ENCODE results near the gene TAOK1.

TAOK1 gene

DNA sequence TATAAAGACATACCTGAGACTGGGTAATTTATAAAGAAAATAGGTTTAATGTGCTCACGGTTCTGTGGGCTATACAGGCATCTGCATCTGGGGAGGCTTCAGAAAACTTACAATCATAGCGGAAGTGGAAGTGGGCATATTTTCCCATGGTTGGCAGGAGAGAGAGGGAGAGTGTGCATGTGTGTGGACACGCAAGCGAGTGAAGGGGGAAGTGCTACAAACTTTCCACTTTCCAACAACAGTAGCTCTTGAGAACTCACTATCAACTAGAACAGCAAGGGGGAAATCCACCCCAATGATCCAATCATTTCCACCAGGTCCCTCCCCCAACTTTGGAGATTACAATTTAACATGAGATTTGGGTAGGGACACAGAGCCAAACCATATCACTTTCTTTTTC lies 11.1 kb downstream of the TAOK1 start:
- peaks cover 5% of the 10 kb centered on the region; the same call in 1 of the 2 replicates for H4K20me1 ChIP-seq (ENCODE audit: control insufficient read depth, insufficient read depth, low read depth, low read length)
- H3K9me2 ChIP-seq (replicated peaks; ENCODE audit: control insufficient read depth, low read length): no peaks in the 10 kb centered on the region
- peaks cover 4% of the 10 kb centered on the region; the same call in 1 of the 2 replicates for H3F3A ChIP-seq (ENCODE audit: control insufficient read depth, insufficient read depth)
- H3K36me3 ChIP-seq (ENCODE audit: control insufficient read depth, low read length): peaks cover 64% of the 10 kb centered on the region
- H3K4me3 ChIP-seq (ENCODE audit: low read length): no peak overlapping the region
- H3K27me3 ChIP-seq (ENCODE audit: control insufficient read depth, low read length): no peaks in the 10 kb centered on the region
- TF ChIP-seq, protein P1, sequence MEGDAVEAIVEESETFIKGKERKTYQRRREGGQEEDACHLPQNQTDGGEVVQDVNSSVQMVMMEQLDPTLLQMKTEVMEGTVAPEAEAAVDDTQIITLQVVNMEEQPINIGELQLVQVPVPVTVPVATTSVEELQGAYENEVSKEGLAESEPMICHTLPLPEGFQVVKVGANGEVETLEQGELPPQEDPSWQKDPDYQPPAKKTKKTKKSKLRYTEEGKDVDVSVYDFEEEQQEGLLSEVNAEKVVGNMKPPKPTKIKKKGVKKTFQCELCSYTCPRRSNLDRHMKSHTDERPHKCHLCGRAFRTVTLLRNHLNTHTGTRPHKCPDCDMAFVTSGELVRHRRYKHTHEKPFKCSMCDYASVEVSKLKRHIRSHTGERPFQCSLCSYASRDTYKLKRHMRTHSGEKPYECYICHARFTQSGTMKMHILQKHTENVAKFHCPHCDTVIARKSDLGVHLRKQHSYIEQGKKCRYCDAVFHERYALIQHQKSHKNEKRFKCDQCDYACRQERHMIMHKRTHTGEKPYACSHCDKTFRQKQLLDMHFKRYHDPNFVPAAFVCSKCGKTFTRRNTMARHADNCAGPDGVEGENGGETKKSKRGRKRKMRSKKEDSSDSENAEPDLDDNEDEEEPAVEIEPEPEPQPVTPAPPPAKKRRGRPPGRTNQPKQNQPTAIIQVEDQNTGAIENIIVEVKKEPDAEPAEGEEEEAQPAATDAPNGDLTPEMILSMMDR (IDR thresholded peaks at IDR 0.05; ENCODE audit: low read depth, low read length, poor library complexity, severe bottlenecking): no peak
- no peak for TF ChIP-seq EZH2phosphoT487 (IDR thresholded peaks at IDR 0.05; ENCODE audit: borderline replicate concordance, low read length)
- H3K79me2 ChIP-seq (ENCODE audit: control insufficient read depth, low read length): peaks cover 98% of the 10 kb centered on the region
- H3K27ac ChIP-seq (ENCODE audit: low read depth, low read length): no peak overlapping the region
- H3K4me2 ChIP-seq (ENCODE audit: low read length): 0 out of 2 replicates have a peak overlapping the region, but pooled peaks have one; percentile 21
- H3K9me3 ChIP-seq (ENCODE audit: control insufficient read depth, insufficient read depth, low read length): no peaks in the 10 kb centered on the region
- peaks cover 13% of the 10 kb centered on the region for H3K4me1 ChIP-seq (ENCODE audit: control insufficient read depth, low read length)

DNA sequence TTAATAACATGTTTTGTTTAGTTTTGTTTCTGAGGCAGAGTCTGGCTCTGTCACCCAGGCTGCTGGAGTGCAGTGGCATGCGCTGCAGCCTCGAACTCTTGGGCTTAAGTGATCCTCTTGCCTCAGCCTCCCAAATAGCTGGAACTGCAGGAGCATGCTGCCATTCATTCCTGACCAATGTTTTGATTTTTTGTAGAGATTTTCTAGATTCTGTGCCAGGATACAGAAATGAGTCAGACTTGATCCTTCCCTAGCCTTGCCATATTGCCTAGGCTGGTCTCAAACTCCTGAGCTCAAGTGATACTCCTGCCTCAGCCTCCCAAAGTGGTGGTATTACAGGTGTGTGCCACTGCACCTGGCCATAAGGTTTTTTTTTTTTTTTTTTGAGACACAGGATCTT lies 17.7 kb downstream of the TAOK1 start:
- no peaks in the 10 kb centered on the region for H3K9me3 ChIP-seq (ENCODE audit: control insufficient read depth, insufficient read depth, low read length)
- peaks cover 98% of the 10 kb centered on the region for H3K79me2 ChIP-seq (ENCODE audit: control insufficient read depth, low read length)
- no peak overlapping the region for H3K4me2 ChIP-seq (ENCODE audit: low read length)
- TF ChIP-seq, protein P1 (IDR thresholded peaks at IDR 0.05; ENCODE audit: low read depth, low read length, poor library complexity, severe bottlenecking): no peak
- no peak for TF ChIP-seq EZH2phosphoT487 (IDR thresholded peaks at IDR 0.05; ENCODE audit: borderline replicate concordance, low read length)
- peaks cover 4% of the 10 kb centered on the region; the same call in 1 of the 2 replicates for H3F3A ChIP-seq (ENCODE audit: control insufficient read depth, insufficient read depth)
- H3K4me3 ChIP-seq (ENCODE audit: low read length): no peak overlapping the region
- no peak overlapping the region for H3K27ac ChIP-seq (ENCODE audit: low read depth, low read length)
- no peaks in the 10 kb centered on the region for H3K27me3 ChIP-seq (ENCODE audit: control insufficient read depth, low read length)
- peaks cover 31% of the 10 kb centered on the region for H3K36me3 ChIP-seq (ENCODE audit: control insufficient read depth, low read length)
- peaks cover 12% of the 10 kb centered on the region; the same call in 1 of the 2 replicates for H4K20me1 ChIP-seq (ENCODE audit: control insufficient read depth, insufficient read depth, low read depth, low read length)
- H3K9me2 ChIP-seq (replicated peaks; ENCODE audit: control insufficient read depth, low read length): no peaks in the 10 kb centered on the region
- peaks cover 8% of the 10 kb centered on the region for H3K4me1 ChIP-seq (ENCODE audit: control insufficient read depth, low read length)

DNA sequence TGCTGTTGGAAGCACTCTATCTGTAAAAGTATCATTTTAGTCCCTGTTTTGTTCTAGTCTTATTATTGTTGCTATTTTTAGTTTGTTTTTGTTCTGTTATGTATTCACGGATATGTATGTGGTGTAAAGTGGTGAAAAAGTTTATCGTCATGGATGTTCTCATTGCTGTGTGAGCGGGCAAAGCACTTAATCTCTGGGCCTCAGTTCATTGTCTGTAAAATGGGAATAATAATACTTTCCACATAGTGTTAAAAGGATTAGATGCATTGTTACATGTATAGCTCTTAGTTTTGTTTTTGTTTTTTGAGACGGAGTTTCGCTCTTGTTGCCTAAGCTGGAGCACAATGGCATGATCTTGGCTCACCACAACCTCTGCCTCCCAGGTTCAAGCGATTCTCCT lies 19.8 kb downstream of the TAOK1 start:
- Histone ChIP-seq H3K4me3 (ENCODE audit: low read length) (no peak overlapping the region), H4K20me1 (ENCODE audit: control insufficient read depth, insufficient read depth, low read depth, low read length) (peaks cover 12% of the 10 kb centered on the region; the same call in 1 of the 2 replicates), H3K4me2 (ENCODE audit: low read length) (no peak overlapping the region), H3K27me3 (ENCODE audit: control insufficient read depth, low read length) (no peaks in the 10 kb centered on the region), H3F3A (ENCODE audit: control insufficient read depth, insufficient read depth) (peaks cover 4% of the 10 kb centered on the region; the same call in 1 of the 2 replicates), H3K36me3 (ENCODE audit: control insufficient read depth, low read length) (peaks cover 16% of the 10 kb centered on the region), H3K79me2 (ENCODE audit: control insufficient read depth, low read length) (peaks cover 98% of the 10 kb centered on the region), H3K9me2 (replicated peaks; ENCODE audit: control insufficient read depth, low read length) (no peaks in the 10 kb centered on the region), H3K4me1 (ENCODE audit: control insufficient read depth, low read length) (peaks cover 8% of the 10 kb centered on the region), H3K9me3 (ENCODE audit: control insufficient read depth, insufficient read depth, low read length) (no peaks in the 10 kb centered on the region), H3K27ac (ENCODE audit: low read depth, low read length) (no peak overlapping the region)
- no peak for TF ChIP-seq EZH2phosphoT487 (IDR thresholded peaks at IDR 0.05; ENCODE audit: borderline replicate concordance, low read length)
- TF ChIP-seq, protein P1 (IDR thresholded peaks at IDR 0.05; ENCODE audit: low read depth, low read length, poor library complexity, severe bottlenecking): no peak
